Measurements from ENCODE around the gene RPS6KA2. TPM values are rescaled to one million over a fixed set of nuclear protein-coding genes. Genes with fewer than 3 reads are reported as not detected.

RPS6KA2 gene
- total and polyA plus RNA-seq, 2 donors (not counting 1 experiment from before 2014, with no cell fraction given), result 2.2 to 16.0 TPM

DNA sequence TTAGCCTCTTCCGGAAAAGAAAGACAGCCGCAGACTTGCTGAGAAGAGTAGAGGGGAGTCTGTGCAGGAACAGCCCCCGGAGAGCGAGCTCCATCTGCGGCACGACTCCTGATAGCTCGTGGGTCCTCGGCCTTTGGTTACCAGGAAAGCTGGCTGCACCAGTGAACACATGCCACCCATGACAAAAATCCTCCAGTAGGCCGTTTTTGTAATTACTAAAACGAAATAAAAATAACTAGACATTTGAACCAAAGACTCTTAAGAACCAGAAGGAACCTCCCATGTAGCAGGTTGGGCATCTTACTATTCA, 82.8 kb downstream of the RPS6KA2 start:
- ChIA-PET POLR2A (no interaction called here), CTCF (interaction anchor here (0.8 to 1.1 kb wide), 3 partner anchors 44 to 268 kb away, joined by 3 to 4 read pairs (median 3); no protein-coding TSS in a partner anchor)
- H3K9me3 ChIP-seq (ENCODE audit: control extremely low read depth in 1 of 3, control insufficient read depth in 2 of 3, insufficient read depth in 1 of 3, low read length in 2 of 3), result no peaks in the 10 kb centered on the region
- H4K20me1 ChIP-seq (ENCODE audit: control insufficient read depth, insufficient read depth, low read length, poor library complexity, severe bottlenecking), result no peaks in the 10 kb centered on the region
- Mint-ChIP-seq H3K27ac (no peak overlapping the region), H3K27me3 (no peaks in the 10 kb centered on the region), H3K4me3 (no peak overlapping the region), H3K9me3 (ENCODE audit: insufficient read depth) (no peaks in the 10 kb centered on the region), H3K4me1 (peaks cover 22% of the 10 kb centered on the region)
- peaks cover 5 to 18% of the 10 kb centered on the region in 2 donors for H3K4me1 ChIP-seq (ENCODE audit: control insufficient read depth in 2 of 2, insufficient read depth in 2 of 2, low read length in 2 of 2)
- H3K79me2 ChIP-seq (ENCODE audit: control insufficient read depth, insufficient read depth, low read length), result no peaks in the 10 kb centered on the region
- H3K4me3 ChIP-seq (ENCODE audit: control extremely low read depth in 1 of 5, extremely low read depth in 1 of 5, insufficient read depth in 1 of 5, low read depth in 2 of 5, low read length in 4 of 5), result no peak overlapping the region
- H2AFZ ChIP-seq (ENCODE audit: insufficient read depth, low read depth, low read length, poor library complexity, severe bottlenecking), result no peak overlapping the region
- WGBS (ENCODE audit: insufficient coverage), result 99% methylated on average over 10 of the region's 10 CpGs
- no peak for DNase-seq
- ATAC-seq (ENCODE audit: low read depth), result no peak
- no peak for TF ChIP-seq EZH2 (IDR thresholded peaks at IDR 0.05; ENCODE audit: borderline replicate concordance, insufficient read depth, low read depth, low read length, poor library complexity, severe bottlenecking)
- TF ChIP-seq, protein P1, sequence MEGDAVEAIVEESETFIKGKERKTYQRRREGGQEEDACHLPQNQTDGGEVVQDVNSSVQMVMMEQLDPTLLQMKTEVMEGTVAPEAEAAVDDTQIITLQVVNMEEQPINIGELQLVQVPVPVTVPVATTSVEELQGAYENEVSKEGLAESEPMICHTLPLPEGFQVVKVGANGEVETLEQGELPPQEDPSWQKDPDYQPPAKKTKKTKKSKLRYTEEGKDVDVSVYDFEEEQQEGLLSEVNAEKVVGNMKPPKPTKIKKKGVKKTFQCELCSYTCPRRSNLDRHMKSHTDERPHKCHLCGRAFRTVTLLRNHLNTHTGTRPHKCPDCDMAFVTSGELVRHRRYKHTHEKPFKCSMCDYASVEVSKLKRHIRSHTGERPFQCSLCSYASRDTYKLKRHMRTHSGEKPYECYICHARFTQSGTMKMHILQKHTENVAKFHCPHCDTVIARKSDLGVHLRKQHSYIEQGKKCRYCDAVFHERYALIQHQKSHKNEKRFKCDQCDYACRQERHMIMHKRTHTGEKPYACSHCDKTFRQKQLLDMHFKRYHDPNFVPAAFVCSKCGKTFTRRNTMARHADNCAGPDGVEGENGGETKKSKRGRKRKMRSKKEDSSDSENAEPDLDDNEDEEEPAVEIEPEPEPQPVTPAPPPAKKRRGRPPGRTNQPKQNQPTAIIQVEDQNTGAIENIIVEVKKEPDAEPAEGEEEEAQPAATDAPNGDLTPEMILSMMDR (IDR thresholded peaks at IDR 0.05), result no peak
- H3K36me3 ChIP-seq (replicated peaks in 1 of 2; ENCODE audit: control extremely low read depth in 1 of 2, control insufficient read depth in 1 of 2, extremely low read depth in 1 of 2, insufficient read depth in 2 of 2, low read length in 1 of 2), result no peaks in the 10 kb centered on the region
- H3K4me2 ChIP-seq (replicated peaks; ENCODE audit: low read depth, low read length, poor library complexity, severe bottlenecking), result no peak overlapping the region
- intact Hi-C loops (cut with micrococcal nuclease), result no loop called here
- H3K27me3 ChIP-seq (replicated peaks in 1 of 4; ENCODE audit: control extremely low read depth in 1 of 4, control insufficient read depth in 3 of 4, insufficient read depth in 4 of 4, low read length in 3 of 4), result no peaks in the 10 kb centered on the region
- no peak overlapping the region for H3K9ac ChIP-seq (ENCODE audit: low read length)
- no peak overlapping the region for H3K27ac ChIP-seq (ENCODE audit: low read length in 2 of 2)

DNA sequence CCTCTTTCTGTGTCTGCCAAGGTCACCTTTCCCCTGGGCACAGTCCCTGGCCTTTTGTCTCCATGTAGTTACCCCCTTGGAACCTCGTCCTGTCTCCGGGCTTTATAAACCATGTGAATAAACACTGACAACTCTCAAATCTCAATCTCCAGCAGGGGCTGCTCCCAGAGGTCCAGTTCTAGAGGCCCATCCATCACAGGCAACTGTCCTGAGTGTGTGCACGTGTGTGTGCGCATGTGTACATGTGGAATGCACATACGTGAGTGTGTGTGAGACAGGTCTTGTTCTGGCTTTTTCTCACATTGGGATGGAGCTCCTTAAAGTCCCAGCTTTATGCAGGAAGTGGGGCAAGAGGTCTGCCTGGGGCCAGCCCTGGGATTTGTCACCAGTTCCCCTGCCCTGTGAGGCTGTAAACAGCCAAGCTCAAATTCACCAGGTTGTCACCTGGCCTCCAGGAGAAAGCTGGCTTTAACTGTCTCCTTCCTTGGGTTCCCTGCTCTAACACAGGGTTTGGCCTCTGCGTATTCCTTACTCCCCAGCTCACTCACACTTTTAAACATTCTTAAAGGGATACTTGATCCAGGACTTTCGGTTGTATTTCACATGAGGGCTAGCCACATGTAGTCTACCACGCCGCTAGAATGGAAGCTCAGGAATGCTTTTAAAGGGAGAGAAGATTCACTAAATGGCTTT, 83.3 kb downstream of the RPS6KA2 start:
- intact Hi-C loops (cut with micrococcal nuclease), result no loop called here
- no peak overlapping the region for H3K4me2 ChIP-seq (replicated peaks; ENCODE audit: low read depth, low read length, poor library complexity, severe bottlenecking)
- Mint-ChIP-seq H3K4me3 (no peak overlapping the region), H3K27me3 (no peaks in the 10 kb centered on the region), H3K27ac (no peak overlapping the region), H3K9me3 (ENCODE audit: insufficient read depth) (no peaks in the 10 kb centered on the region), H3K4me1 (peaks cover 22% of the 10 kb centered on the region)
- ATAC-seq (ENCODE audit: low read depth), result no peak
- H3K79me2 ChIP-seq (ENCODE audit: control insufficient read depth, insufficient read depth, low read length), result no peaks in the 10 kb centered on the region
- peaks cover 5 to 18% of the 10 kb centered on the region in 2 donors for H3K4me1 ChIP-seq (ENCODE audit: control insufficient read depth in 2 of 2, insufficient read depth in 2 of 2, low read length in 2 of 2)
- no peaks in the 10 kb centered on the region for H3K9me3 ChIP-seq (ENCODE audit: control extremely low read depth in 1 of 3, control insufficient read depth in 2 of 3, insufficient read depth in 1 of 3, low read length in 2 of 3)
- no peaks in the 10 kb centered on the region for H4K20me1 ChIP-seq (ENCODE audit: control insufficient read depth, insufficient read depth, low read length, poor library complexity, severe bottlenecking)
- no peak overlapping the region for H3K4me3 ChIP-seq (ENCODE audit: control extremely low read depth in 1 of 5, extremely low read depth in 1 of 5, insufficient read depth in 1 of 5, low read depth in 2 of 5, low read length in 4 of 5)
- H3K9ac ChIP-seq (ENCODE audit: low read length), result no peak overlapping the region
- CTCF ChIA-PET, result interaction anchor here (0.8 to 1.1 kb wide), 3 partner anchors 44 to 268 kb away, joined by 3 to 4 read pairs (median 3); no protein-coding TSS in a partner anchor
- TF ChIP-seq, protein P1 (IDR thresholded peaks at IDR 0.05), result no peak
- no peak for TF ChIP-seq EZH2 (IDR thresholded peaks at IDR 0.05; ENCODE audit: borderline replicate concordance, insufficient read depth, low read depth, low read length, poor library complexity, severe bottlenecking)
- H3K27ac ChIP-seq (ENCODE audit: low read length in 2 of 2), result no peak overlapping the region
- H3K27me3 ChIP-seq (replicated peaks in 1 of 4; ENCODE audit: control extremely low read depth in 1 of 4, control insufficient read depth in 3 of 4, insufficient read depth in 4 of 4, low read length in 3 of 4), result no peaks in the 10 kb centered on the region
- no peak overlapping the region for H2AFZ ChIP-seq (ENCODE audit: insufficient read depth, low read depth, low read length, poor library complexity, severe bottlenecking)
- H3K36me3 ChIP-seq (replicated peaks in 1 of 2; ENCODE audit: control extremely low read depth in 1 of 2, control insufficient read depth in 1 of 2, extremely low read depth in 1 of 2, insufficient read depth in 2 of 2, low read length in 1 of 2), result no peaks in the 10 kb centered on the region
- POLR2A ChIA-PET, result no interaction called here
- no peak for DNase-seq
- 87% methylated on average over 9 of the region's 9 CpGs for WGBS (ENCODE audit: insufficient coverage)

Measured in B cell (primary cell).